Measurements from ENCODE around the gene PKDCC.

DNA sequence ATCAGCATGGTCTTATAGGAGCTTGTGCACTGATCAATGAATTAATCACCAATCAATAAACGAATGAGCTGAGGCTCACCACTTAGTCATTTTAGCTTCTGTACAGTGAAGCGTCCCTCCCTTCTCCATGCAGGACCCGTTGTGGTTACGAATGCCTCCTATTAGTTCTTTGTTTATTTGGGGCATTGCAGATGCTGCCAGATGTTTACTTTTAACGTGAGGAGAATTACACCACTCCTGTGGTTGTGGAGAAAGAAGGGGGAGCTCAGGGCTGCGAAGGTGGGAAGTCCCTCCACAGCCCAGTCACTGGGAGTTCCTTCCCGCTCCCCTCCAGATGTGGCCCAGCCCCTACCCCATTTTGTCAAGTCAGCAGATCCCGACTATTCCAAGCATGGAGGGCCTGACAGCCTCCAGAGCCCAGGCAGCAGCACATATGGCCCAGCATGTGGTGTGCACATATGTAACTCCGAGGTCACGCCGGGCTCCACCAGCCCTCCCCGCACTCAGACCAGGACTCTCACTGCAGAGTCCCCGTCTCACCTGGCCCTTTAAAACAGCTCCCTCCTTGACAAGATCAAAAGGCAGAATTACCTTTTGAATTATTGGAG lies 20.9 kb downstream of the PKDCC start:
- TF ChIP-seq, protein P1, sequence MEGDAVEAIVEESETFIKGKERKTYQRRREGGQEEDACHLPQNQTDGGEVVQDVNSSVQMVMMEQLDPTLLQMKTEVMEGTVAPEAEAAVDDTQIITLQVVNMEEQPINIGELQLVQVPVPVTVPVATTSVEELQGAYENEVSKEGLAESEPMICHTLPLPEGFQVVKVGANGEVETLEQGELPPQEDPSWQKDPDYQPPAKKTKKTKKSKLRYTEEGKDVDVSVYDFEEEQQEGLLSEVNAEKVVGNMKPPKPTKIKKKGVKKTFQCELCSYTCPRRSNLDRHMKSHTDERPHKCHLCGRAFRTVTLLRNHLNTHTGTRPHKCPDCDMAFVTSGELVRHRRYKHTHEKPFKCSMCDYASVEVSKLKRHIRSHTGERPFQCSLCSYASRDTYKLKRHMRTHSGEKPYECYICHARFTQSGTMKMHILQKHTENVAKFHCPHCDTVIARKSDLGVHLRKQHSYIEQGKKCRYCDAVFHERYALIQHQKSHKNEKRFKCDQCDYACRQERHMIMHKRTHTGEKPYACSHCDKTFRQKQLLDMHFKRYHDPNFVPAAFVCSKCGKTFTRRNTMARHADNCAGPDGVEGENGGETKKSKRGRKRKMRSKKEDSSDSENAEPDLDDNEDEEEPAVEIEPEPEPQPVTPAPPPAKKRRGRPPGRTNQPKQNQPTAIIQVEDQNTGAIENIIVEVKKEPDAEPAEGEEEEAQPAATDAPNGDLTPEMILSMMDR (conservative IDR thresholded peaks at IDR 0.05; ENCODE audit: low read depth, low read length) = no peak
- TF ChIP-seq EZH2 (IDR thresholded peaks at IDR 0.05; ENCODE audit: borderline replicate concordance, low read depth, low read length, poor library complexity, severe bottlenecking) = no peak
